GM18858 (cell line): Measurements from ENCODE around the gene MB.

ENCODE experiments used
- ATAC-seq: cut with Tn5 transposase; IDR thresholded peaks from one replicate; pipeline ENCODE4 v1.9.1; 2021; ENCODE audit not compliant: unreplicated experiment

Gene MB

GRCh38 chr22:35597692-35598395 lies 19.3 kb downstream of the MB start:
- ATAC-seq, result no peak

- ATAC-seq, result no peak
Observed at GRCh38 chr22:35596821-35597220, 20.3 kb downstream of the MB start.

DNA sequence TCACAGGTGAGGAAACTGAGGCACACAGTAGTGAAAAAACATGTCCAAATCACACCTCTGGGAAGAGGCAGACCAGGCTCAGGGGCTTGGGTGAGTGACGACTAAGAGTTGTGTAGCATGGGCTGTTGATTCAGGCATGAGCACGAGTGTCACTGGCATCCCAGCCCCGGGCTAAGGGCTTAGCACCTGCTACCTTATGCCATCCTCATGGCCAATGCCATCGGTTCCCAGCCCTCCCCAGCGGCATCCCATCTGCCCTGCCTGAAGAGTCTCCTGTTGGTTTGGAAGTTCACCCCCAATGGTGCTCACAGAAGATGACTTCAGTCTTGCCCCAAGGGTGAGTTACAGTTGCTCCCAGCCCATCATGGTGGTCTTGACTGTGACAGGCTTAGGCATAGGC lies 22.4 kb downstream of the MB start:
- no peak for ATAC-seq

- no peak for ATAC-seq
Observed at GRCh38 chr22:35593891-35594470, 23.1 kb downstream of the MB start.

DNA sequence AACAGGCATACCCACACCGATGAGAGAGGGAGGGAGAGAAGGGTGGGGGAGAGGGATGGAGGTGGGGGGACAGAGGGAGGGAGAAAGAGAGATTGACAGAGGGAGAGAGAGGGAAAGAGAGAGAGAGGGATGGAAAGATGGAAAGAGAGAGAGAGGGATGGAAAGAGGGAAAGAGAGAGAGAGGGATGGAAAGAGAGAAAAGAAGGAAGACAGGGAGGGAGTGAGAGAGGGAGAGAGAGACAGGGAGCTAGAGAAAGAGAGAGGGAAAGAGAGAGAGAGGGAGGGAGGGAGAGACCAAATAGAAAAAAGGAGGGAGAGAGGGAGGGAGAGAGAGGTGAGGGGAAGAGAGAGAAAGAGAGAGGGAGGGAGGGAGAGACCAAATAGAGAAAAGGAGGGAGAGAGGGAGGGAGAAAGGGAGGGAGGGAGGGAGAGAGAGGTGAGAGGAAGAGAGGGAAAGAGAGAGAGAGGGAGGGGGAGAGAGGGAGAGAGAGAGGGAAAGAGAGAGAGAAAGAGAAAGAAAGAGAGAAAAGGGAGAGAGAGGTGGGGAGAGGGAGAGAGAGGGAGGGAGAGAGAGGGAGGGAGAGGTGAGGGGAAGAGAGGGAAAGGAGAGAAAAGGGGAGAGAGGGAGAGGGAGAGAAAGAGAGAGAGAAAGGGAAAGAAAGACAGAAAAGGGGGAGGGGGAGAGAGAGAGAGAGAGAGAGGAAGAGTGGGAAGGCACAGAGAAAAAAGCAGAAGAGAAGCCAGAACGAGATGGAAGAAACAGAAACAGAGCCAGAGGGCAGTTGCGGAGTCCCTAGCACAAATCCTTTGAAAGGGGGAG lies 23.8 kb downstream of the MB start:
- ATAC-seq, result no peak

- no peak for ATAC-seq
Observed at GRCh38 chr22:35592418-35592967, 24.6 kb downstream of the MB start.

DNA sequence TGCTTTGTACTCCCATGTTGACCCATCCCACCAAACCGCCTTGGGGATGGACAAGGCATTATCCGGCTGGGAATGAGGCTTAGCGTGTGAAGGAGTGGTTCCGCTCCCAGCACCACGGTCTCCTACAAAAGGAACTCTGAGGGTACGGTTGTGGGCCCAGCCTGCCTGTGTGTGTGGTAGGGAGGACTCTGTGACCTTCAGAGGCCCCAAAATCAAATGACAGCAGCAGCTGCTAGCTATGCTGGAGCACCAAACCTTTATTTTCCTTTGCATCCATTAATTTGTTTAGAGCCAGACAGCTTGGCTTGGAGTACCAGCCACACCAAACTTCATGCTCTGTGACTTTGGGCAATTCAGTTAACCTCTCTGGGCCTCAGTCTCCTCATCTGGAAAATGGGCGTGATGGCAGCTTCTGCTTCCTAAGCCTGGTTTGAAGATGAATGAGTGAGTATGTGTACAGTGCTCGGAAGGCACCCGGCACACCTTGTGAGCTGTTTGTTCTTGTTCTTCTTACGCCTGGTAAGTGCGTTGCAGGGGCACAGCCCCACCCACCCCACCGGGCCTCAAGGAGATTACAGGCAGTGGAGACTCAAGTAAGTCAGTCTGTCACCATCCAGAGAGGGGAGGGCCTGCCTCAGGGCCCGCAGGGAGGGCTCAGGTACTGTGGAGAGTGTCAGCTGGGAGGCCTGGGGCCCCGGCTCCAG lies 25.3 kb downstream of the MB start:
- ATAC-seq, result no peak

GRCh38 chr22:35590634-35591295 lies 26.4 kb downstream of the MB start:
- ATAC-seq, result no peak

DNA sequence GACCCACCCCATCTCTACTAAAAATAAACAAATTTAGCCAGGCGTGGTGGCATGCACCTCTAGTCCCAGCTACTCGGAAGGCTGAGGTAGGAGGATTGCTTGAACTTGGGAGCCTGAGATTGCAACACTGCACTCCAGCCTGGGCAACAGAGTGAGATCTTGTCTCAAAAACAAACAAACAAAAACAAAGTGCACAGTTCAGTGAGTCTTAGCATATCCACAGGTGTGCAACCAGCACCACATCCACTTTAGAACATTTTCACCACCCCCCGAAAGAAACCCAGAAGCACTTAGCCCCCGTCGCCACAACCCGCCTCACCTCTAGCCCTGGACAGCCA lies 27.4 kb downstream of the MB start:
- ATAC-seq, result no peak

DNA sequence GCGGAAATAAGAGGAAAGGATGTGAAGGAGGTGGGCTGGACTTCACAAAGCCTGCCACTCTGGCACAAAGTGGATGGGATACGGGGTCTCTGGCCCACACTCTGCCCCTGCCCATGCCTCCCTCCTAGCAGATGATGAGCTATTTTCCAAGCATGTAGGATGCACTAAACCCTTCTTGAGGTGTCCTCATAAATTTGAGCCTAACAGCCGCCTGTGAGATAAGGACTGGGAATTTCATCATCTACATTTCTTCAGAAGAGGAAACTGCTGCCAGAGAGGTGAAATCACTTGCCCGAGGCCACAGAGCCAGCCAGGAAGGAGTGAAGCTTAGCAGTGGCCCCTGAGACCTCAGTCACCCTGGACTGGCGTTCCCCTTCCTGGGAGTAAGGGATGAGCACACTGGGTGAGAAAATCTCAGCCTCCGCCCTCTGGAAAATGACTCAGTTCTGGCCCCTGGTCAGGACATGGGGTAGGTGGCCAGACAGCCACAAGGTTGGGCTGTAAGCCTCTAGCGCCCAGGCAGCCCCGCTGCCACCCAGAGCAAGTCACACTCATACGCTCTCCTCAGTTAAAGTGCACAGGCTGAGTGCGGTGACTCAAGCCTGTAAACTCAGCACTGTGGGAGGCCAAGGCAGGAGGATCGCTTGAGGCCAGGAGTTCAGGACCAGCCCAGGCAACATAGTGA lies 27.9 kb downstream of the MB start:
- no peak for ATAC-seq

DNA sequence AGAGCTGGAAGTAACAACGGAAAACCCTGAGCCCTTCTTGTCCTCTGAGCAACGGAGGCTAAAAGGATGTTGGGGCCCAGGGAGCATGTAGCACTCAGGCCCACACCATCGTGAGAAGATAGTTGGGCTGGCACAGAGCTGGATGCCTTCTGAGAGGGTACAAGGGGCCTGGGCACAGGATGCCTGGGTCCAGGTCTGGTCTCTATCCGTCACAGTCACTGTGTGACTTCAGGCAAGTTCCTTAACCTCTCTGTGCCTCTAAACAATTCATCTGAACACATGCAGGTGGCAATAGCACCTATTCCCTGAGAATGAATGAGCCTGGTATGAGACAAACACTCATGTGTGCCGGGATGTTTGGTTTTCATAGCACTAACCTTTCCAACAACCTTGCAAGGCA lies 29.2 kb downstream of the MB start:
- no peak for ATAC-seq

- ATAC-seq, result no peak
Observed at GRCh38 chr22:35587447-35587870, 29.7 kb downstream of the MB start.

DNA sequence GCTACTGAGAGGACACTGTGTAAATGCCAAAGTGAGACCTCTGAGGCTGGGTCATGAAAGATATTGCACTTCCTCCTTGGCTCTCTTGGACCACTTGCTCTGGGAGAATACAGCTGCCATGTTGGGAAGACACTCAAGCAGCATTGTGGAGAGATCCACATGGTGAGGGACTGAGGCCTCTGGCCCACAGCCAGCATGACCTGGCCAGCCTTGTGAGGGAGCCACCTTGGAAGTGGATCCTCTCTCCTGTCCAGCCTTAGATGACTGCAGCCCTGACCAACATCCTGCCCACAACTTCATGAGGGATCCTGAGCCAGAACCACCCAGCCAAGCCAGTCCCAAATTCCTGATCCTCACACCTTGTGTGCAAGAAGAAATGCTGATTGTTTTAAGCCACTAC lies 30.4 kb downstream of the MB start:
- ATAC-seq, result no peak

DNA sequence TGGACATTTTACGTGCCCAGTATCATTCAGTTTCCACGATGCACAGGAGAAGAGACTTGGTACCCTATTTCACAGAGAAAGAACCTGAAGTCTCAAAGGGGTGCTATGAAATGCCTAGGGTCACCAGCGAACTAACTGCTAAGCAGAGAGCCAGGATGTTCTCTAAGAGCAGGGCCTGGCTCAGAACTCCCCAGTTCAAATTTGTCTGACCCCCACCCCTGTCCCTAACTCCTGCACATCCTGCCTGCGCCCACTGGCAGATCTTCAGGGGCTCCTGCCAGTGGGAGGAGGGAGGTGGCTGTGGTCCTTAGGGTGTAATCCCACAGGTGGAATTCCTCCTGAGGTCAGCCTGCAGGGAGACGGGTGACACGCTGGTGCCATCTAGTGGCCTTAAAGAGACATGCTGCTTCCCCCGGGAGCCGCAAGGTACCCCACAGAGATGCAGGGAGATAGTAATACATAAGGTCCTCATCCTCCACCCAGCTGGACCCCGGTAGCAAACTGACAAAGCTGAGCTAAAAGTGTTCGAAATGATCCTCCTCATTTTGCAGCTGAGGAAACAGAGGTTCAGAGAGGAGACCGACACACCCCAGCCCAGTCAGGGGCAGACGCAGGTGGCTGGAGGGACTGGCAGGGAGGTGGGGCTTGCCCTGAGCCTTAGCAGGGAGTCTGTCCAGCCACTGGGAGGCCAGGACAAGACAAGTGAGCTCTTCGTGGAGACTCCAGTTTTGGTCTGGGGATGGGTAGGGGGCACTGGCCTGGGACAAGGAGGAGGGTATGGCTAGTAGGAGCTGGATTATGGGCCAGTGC lies 34.1 kb downstream of the MB start:
- no peak for ATAC-seq

DNA sequence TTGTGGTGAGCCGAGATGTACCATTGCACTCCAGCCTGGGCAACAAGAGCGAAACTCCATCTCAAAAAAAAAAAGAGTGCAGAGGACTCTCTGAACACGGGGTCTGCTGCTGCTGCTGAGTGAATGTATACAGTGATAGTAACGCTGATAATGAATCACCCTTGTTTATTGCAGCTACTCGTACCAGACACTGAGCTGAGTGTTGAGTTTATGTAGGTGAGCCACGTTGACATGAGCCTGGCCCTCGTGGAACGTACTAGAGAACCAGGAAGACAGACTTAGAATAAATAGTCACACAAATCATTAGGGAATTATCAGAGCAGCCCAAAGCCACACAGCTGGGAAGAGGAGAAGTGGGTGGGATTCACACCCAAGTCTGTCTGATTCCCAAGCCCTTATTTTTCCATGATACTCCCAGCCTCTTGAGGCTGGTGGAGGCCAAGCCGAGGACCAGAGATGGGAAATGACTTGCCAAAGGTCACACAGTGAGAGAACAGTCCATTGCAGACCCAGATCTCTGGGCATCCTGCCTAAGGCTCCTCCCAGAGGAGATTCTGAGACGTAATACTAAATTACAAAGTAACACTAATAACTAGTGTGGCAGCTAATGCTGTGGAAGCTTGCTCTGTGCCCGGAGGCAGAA lies 34.8 kb downstream of the MB start:
- no peak for ATAC-seq

GRCh38 chr22:35581023-35581413 lies 36.1 kb downstream of the MB start:
- no peak for ATAC-seq

- ATAC-seq, result no peak
Observed at GRCh38 chr22:35580351-35581022, 36.6 kb downstream of the MB start.

DNA sequence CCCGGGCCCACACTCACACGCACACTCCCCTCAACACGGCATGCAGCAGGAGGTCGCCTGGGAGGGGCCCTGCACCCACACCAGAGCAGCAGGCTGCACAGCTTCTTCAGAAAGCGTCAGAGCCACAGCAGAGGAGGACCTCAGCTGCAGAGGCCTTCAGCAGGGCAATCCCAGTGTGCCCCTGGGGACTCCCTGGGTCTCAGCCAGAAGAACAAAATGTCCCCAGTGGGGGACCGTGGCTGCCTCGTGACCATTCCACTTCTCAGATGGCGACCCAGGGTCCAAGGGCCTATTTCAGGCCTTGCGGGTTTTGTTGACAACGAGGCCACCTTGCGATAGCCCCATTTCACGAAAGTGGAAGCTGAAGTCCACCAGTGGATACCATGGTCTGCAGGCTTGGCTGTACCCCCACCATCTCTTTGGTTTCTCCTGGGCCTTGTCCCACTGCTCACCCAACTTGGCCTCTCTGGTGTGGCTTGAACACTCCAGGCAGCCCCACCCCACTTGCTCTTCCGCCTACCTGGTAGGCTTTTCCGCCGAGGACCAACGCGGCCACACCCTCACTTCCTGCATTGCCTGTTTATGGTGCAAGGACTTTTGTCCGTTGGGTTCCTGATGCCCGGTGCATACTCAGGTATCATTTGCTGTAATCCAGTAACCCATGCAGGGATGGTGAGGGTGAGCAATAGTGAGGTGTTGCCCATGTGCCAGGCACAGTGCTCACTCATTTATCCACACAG lies 38.1 kb downstream of the MB start:
- no peak for ATAC-seq
